SU-DHL-6 (cell line): ENCODE results near the gene ATF1.
"Not testable (repeated sequence)": the region's sequence is repeated elsewhere in the genome, so short reads cannot be mapped to it uniquely, and the experiment has no call there.

ENCODE experiments used
- H2AFZ ChIP-seq: fragments of 200-600 bp; sonication (generic); 2 replicates; pipeline ENCODE4 v1.6.1; 2014; ENCODE audit warnings: low read depth, mild to moderate bottlenecking, moderate library complexity, mixed read lengths, antibody characterized with exemption, low read length; ENCODE audit not compliant: severe bottlenecking
- H3F3A ChIP-seq: fragments of 200-600 bp; shearing (Covaris generic); 2 replicates; pipeline ENCODE4 v1.6.0; 2016; ENCODE audit warnings: antibody characterized with exemption, mild to moderate bottlenecking; ENCODE audit not compliant: insufficient read depth
- H3K27ac ChIP-seq: fragments of 200-600 bp; sonication (generic); 2 replicates; pipeline ENCODE4 v1.5.1; 2016; ENCODE audit warnings: low read depth, mild to moderate bottlenecking, low read length, moderate library complexity, mixed read lengths
- H3K27me3 ChIP-seq: fragments of 200-600 bp; sonication (generic), shearing (Covaris generic); 2 replicates; pipeline ENCODE4 v1.6.0; 2014; ENCODE audit warnings: mild to moderate bottlenecking, low read length
- H3K36me3 ChIP-seq: fragments of 200-600 bp; sonication (generic); 2 replicates; pipeline ENCODE4 v1.6.1; 2014; ENCODE audit warnings: mild to moderate bottlenecking, low read length, mixed read lengths
- H3K4me2 ChIP-seq: fragments of 300-600, 200-600 bp; shearing (Covaris generic), sonication (generic); 2 replicates; pipeline ENCODE4 v1.6.0; 2014; ENCODE audit warnings: low read length, low read depth, mild to moderate bottlenecking; ENCODE audit not compliant: poor library complexity, severe bottlenecking
- H3K4me3 ChIP-seq: fragments of 200-600 bp; sonication (generic); 2 replicates; pipeline ENCODE4 v1.5.1; 2014; ENCODE audit warnings: antibody characterized with exemption, low read length, mild to moderate bottlenecking, mixed read lengths; ENCODE audit not compliant: insufficient read depth, poor library complexity, severe bottlenecking
- H3K79me2 ChIP-seq: fragments of 200-600 bp; sonication (generic); 2 replicates; pipeline ENCODE4 v1.6.1; 2014; ENCODE audit warnings: mild to moderate bottlenecking, low read length, moderate library complexity; ENCODE audit not compliant: insufficient read depth
- H3K9ac ChIP-seq: fragments of 200-600 bp; sonication (generic); 2 replicates; pipeline ENCODE4 v1.7.0; 2014; ENCODE audit warnings: mild to moderate bottlenecking, low read length
- H3K9me2 ChIP-seq: fragments of 200-600 bp; sonication (generic); replicated peaks from 2 replicates; pipeline ENCODE4 v1.6.1; 2014; ENCODE audit warnings: low read length; ENCODE audit not compliant: insufficient read depth
- H3K9me3 ChIP-seq: fragments of 200-600 bp; sonication (generic); 2 replicates; pipeline ENCODE4 v1.6.1; 2014; ENCODE audit warnings: low read length, mixed read lengths; ENCODE audit not compliant: insufficient read depth
- H4K20me1 ChIP-seq: fragments of 200-600 bp; sonication (generic); 2 replicates; pipeline ENCODE4 v1.6.1; 2014; ENCODE audit warnings: low read depth, mild to moderate bottlenecking, antibody characterized with exemption, low read length, moderate library complexity, mixed read lengths
- EZH2phosphoT487 ChIP-seq: fragments of 200-600 bp; sonication (generic), shearing (Covaris generic); conservative IDR thresholded peaks from 2 replicates; pipeline ENCODE4 v1.6.1; 2018; ENCODE audit warnings: mild to moderate bottlenecking, antibody characterized with exemption, low read length, moderate library complexity, mixed read lengths
- TF ChIP-seq, protein P1 (sequence below): fragments of 200-600 bp; sonication (generic); IDR thresholded peaks from one replicate; pipeline ENCODE4 v1.5.1; 2017; ENCODE audit warnings: antibody characterized with exemption, mild to moderate bottlenecking, low read length, moderate library complexity; ENCODE audit not compliant: insufficient read depth, poor library complexity, severe bottlenecking

Gene ATF1

DNA sequence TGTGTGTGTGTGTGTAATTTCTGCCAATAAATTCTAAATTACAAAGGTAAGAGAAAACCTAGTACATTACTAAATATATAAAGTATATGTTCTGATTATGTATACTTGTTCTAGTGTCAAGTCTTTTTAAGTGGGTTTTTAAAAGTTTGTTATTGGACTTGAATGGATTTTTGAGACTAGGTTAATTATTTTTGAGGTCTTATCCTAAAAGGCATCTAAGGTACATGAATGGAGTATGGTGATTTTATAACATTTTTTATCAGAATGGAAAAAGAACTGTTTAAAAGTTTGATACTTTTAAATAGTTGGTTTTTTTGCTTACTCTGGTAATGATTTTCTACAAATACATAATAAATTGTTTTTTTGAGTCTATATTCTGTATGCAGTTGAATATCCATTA is 56.3 kb downstream of the ATF1 start:
- Histone ChIP-seq H3K4me2 (no peak overlapping the region), H2AFZ (no peak overlapping the region), H4K20me1 (no peaks in the 10 kb centered on the region), H3K4me3 (no peak overlapping the region), H3K9me2 (no peaks in the 10 kb centered on the region), H3K27ac (no peak overlapping the region), H3K36me3 (peaks cover 22% of the 10 kb centered on the region; the same call in 1 of the 2 replicates), H3F3A (peaks cover 12% of the 10 kb centered on the region; the same call in 1 of the 2 replicates), H3K9ac (no peak overlapping the region), H3K79me2 (no peaks in the 10 kb centered on the region), H3K9me3 (no peaks in the 10 kb centered on the region), H3K27me3 (no peaks in the 10 kb centered on the region)
- no peak for TF ChIP-seq EZH2phosphoT487
- TF ChIP-seq, protein P1, sequence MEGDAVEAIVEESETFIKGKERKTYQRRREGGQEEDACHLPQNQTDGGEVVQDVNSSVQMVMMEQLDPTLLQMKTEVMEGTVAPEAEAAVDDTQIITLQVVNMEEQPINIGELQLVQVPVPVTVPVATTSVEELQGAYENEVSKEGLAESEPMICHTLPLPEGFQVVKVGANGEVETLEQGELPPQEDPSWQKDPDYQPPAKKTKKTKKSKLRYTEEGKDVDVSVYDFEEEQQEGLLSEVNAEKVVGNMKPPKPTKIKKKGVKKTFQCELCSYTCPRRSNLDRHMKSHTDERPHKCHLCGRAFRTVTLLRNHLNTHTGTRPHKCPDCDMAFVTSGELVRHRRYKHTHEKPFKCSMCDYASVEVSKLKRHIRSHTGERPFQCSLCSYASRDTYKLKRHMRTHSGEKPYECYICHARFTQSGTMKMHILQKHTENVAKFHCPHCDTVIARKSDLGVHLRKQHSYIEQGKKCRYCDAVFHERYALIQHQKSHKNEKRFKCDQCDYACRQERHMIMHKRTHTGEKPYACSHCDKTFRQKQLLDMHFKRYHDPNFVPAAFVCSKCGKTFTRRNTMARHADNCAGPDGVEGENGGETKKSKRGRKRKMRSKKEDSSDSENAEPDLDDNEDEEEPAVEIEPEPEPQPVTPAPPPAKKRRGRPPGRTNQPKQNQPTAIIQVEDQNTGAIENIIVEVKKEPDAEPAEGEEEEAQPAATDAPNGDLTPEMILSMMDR, result no peak

DNA sequence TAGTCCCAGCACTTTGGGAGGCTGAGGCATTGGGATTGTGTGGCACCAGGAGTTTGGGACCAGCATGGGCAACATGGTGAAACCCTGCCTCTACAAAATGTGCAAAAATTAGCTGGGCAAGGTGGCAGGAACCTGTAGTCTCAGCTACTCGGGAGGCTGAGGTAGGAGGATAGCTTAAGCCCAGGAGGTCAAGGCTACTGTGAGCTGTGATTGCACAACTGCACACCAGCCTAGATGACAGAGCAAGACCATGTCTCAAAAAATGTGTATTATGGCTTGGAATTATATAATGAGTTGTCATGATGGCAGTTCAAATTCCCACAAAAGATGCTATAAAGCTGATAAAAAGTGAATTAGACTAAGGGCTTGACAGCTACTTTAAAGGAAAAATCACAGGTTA is 58.2 kb downstream of the ATF1 start:
- no peak overlapping the region for H3K4me3 ChIP-seq
- no peak overlapping the region for H3K9ac ChIP-seq

DNA sequence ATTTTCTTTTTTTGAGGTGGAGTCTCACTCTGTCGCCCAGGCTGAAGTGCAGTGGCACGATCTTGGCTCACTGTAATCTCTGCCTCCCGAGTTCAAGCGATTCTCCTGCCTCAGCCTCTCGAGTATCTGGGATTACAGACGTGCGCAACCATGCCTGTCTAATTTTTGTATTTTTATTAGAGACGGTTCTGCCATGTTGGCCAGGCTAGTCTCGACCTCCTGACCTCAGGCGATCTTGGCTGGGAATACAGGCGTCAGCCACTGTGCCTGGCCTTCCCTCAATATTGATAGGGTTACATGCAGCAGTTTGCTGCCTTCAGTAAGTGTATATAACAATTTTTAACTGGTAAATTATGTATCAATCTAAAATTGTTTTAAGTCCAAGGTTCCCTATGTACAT is 59.8 kb downstream of the ATF1 start:
- H3K9me2 ChIP-seq, H3K27ac ChIP-seq, H4K20me1 ChIP-seq, H2AFZ ChIP-seq, H3K27me3 ChIP-seq, H3K9ac ChIP-seq, H3K4me2 ChIP-seq, H3K4me3 ChIP-seq, H3K79me2 ChIP-seq, H3K9me3 ChIP-seq: not testable (repeated sequence)
- H3K36me3 ChIP-seq, result peaks cover 12% of the 10 kb centered on the region; the same call in 1 of the 2 replicates
- H3F3A ChIP-seq, result peaks cover 12% of the 10 kb centered on the region; the same call in 1 of the 2 replicates

More for the DNA sequence above, 58.2 kb downstream of the ATF1 start:
- H3K27ac ChIP-seq, result no peak overlapping the region
- H3K4me2 ChIP-seq, result no peak overlapping the region
- no peaks in the 10 kb centered on the region for H4K20me1 ChIP-seq
- no peaks in the 10 kb centered on the region for H3K9me3 ChIP-seq
- H3K79me2 ChIP-seq, result no peaks in the 10 kb centered on the region
- no peak overlapping the region for H2AFZ ChIP-seq
- peaks cover 12% of the 10 kb centered on the region; the same call in 1 of the 2 replicates for H3F3A ChIP-seq
- no peaks in the 10 kb centered on the region for H3K9me2 ChIP-seq
- H3K27me3 ChIP-seq, result no peaks in the 10 kb centered on the region
- H3K36me3 ChIP-seq, result peaks cover 14% of the 10 kb centered on the region; the same call in 1 of the 2 replicates
- TF ChIP-seq, protein P1, result no peak
- no peak for TF ChIP-seq EZH2phosphoT487

DNA sequence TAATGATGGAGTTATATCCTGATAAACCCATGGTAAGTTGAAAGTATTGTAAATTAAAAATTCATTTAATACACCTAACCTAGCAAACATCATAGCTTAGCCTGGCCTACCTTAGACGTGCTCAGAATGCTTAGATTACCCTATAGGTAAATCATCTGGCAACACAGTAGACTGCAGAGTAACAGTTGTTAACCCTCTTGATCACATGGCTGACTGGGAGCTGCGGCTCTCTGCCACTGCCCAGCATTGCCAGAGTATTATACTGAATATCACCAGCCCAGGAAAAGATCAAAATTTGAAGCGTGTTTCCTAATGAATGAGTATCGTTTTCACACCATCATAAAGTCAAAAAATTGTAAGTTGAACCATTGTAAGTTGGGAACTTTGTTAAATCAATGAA is 61.0 kb downstream of the ATF1 start:
- peak overlapping the region; percentile 30 for H3K4me2 ChIP-seq
- no peak overlapping the region for H3K4me3 ChIP-seq
- no peak for TF ChIP-seq EZH2phosphoT487
- TF ChIP-seq, protein P1, result no peak
- peak overlapping the region; percentile 42 for H2AFZ ChIP-seq
- peak overlapping the region; percentile 17; the same call in 1 of the 2 replicates for H3K27ac ChIP-seq
- no peaks in the 10 kb centered on the region for H3K9me3 ChIP-seq
- H3K9me2 ChIP-seq, result no peaks in the 10 kb centered on the region
- no peaks in the 10 kb centered on the region for H3K79me2 ChIP-seq
- no peaks in the 10 kb centered on the region for H4K20me1 ChIP-seq
- H3F3A ChIP-seq, result peaks cover 9% of the 10 kb centered on the region; the same call in 1 of the 2 replicates
- H3K36me3 ChIP-seq, result peaks cover 7% of the 10 kb centered on the region; the same call in 1 of the 2 replicates
- H3K27me3 ChIP-seq, result no peaks in the 10 kb centered on the region
- no peak overlapping the region for H3K9ac ChIP-seq
